Keratinocyte (primary cell): ENCODE measurements around the gene RPL31. TPM values are rescaled to one million over a fixed set of nuclear protein-coding genes. Genes with fewer than 3 reads are reported as not detected.

Experiments
- DNase-seq: peaks from one replicate; pipeline ENCODE4 v3.0.0-alpha.2; 2011; ENCODE audit warnings: low read depth, missing footprints, low spot score
- FAIRE-seq: peaks from 2 replicates; lab custom pipeline; 2011; peaks lifted over from hg19 to GRCh38; lab: Jason Lieb, UNC
- H2AFZ ChIP-seq: 2 replicates; pipeline ENCODE4 v1.6.0; 2012; ENCODE audit warnings: low read length, control low read depth, inconsistent platforms; ENCODE audit not compliant: control insufficient read depth
- H3K27ac ChIP-seq: 2 replicates; pipeline ENCODE4 v1.5.1; 2011; ENCODE audit warnings: low read length; ENCODE audit not compliant: control insufficient read depth, insufficient read depth
- H3K27me3 ChIP-seq: 3 replicates; pipeline ENCODE4 v1.6.0; 2011; ENCODE audit warnings: low read length; ENCODE audit not compliant: control insufficient read depth, insufficient read depth; ENCODE audit errors: extremely low read depth
- H3K36me3 ChIP-seq, 2 experiments: 2 replicates in 1 of 2; 3 replicates in 1 of 2; pipeline ENCODE4 v1.5.1; 2011; ENCODE audit warnings: low read length in 2 of 2, mild to moderate bottlenecking in 1 of 2; ENCODE audit not compliant: control insufficient read depth in 2 of 2, insufficient read depth in 2 of 2; ENCODE audit errors: extremely low read depth in 1 of 2
- H3K4me1 ChIP-seq: 3 replicates; pipeline ENCODE4 v1.5.1; 2011; ENCODE audit warnings: low read length; ENCODE audit not compliant: control insufficient read depth, insufficient read depth; ENCODE audit errors: extremely low read depth
- H3K4me2 ChIP-seq: 3 replicates; pipeline ENCODE4 v1.6.0; 2011; ENCODE audit warnings: low read depth, low read length; ENCODE audit not compliant: control insufficient read depth, insufficient read depth; ENCODE audit errors: extremely low read depth
- H3K4me3 ChIP-seq, 3 experiments: fragments of 200-600 bp in 1 of 3; sonication (generic) in 1 of 3; 2 replicates in 2 of 3; 3 replicates in 1 of 3; pipeline ENCODE4 v1.5.1; 2011 to 2016; ENCODE audit warnings: low read length in 3 of 3, mild to moderate bottlenecking in 3 of 3, control low read depth in 2 of 3, inconsistent platforms in 1 of 3, low read depth in 1 of 3, mixed read lengths in 1 of 3, mixed run types in 1 of 3, moderate library complexity in 1 of 3; ENCODE audit not compliant: control insufficient read depth in 2 of 3, insufficient read depth in 2 of 3; ENCODE audit errors: extremely low read depth in 1 of 3
- H3K79me2 ChIP-seq: 2 replicates; pipeline ENCODE4 v1.6.0; 2012; ENCODE audit warnings: low read length; ENCODE audit not compliant: control insufficient read depth, insufficient read depth
- H3K9ac ChIP-seq: 3 replicates; pipeline ENCODE4 v1.6.0; 2011; ENCODE audit warnings: low read length; ENCODE audit not compliant: control insufficient read depth, insufficient read depth; ENCODE audit errors: extremely low read depth
- H3K9me1 ChIP-seq: 3 replicates; pipeline ENCODE4 v1.6.0; 2011; ENCODE audit warnings: low read length; ENCODE audit not compliant: control insufficient read depth, insufficient read depth; ENCODE audit errors: extremely low read depth
- H3K9me3 ChIP-seq: 2 replicates; pipeline ENCODE4 v1.5.1; 2012; ENCODE audit warnings: low read depth, low read length; ENCODE audit not compliant: control insufficient read depth
- H4K20me1 ChIP-seq: 3 replicates; pipeline ENCODE4 v1.6.0; 2011; ENCODE audit warnings: low read length; ENCODE audit not compliant: control insufficient read depth, insufficient read depth; ENCODE audit errors: extremely low read depth
- CTCF ChIP-seq, 3 experiments: IDR thresholded peaks in 1 of 3; conservative IDR thresholded peaks in 1 of 3; optimal IDR thresholded peaks in 1 of 3; 2 replicates in 2 of 3; 3 replicates in 1 of 3; pipeline versions ENCODE3 to v1.5.1; 2011; ENCODE audit warnings: low read length in 3 of 3, mild to moderate bottlenecking in 3 of 3, moderate library complexity in 2 of 3, control low read depth in 1 of 3, inconsistent platforms in 1 of 3; ENCODE audit not compliant: insufficient read depth in 2 of 3; ENCODE audit errors: extremely low read depth in 1 of 3
- EZH2 ChIP-seq: IDR thresholded peaks from one replicate; pipeline ENCODE4 v1.6.1; 2012; ENCODE audit warnings: inconsistent platforms, mild to moderate bottlenecking, low read length, moderate library complexity
- dilution Hi-C: fragments of 300-500 bp; cut with MboI; formaldehyde crosslinking; loops from one replicate; pipeline ENCODE4 v1.7.0; 2020; ENCODE audit warnings: low sequenced_read_pairs; ENCODE audit not compliant: extremely low pct_ligation_motif_present
- polyA plus RNA-seq, 5 experiments: library from polyadenylated mRNA; depleted of rRNA in 3 of 5; stranded (reverse) in 3 of 5; stranded (forward) in 1 of 5; unstranded in 1 of 5; fragments of >200 nt; gene quantifications; 1 replicate in 1 of 5; 2 replicates in 3 of 5; 3 replicates in 1 of 5; pipeline versions ENCODE4 v1.2.1 to v1.2.3, GENCODE V29; 2011 to 2012; ENCODE audit warnings: missing spikeins in 2 of 5, low read depth in 1 of 5, low replicate concordance in 1 of 5

RPL31 gene
- polyA plus RNA-seq, 1 donor (not counting 4 experiments of a cell fraction or from before 2014, with no cell fraction given), result 2,795 TPM

- no peak for FAIRE-seq
- Histone ChIP-seq H4K20me1 (peaks cover 19% of the 10 kb centered on the region), H3K9me3 (no peaks in the 10 kb centered on the region), H3K27me3 (no peaks in the 10 kb centered on the region), H3K9me1 (peaks cover 2% of the 10 kb centered on the region), H3K4me3 (no peak overlapping the region), H3K79me2 (peaks cover 49% of the 10 kb centered on the region), H3K4me2 (peak overlapping the region; percentile 20), H3K27ac (no peak overlapping the region), H3K9ac (no peak overlapping the region), H2AFZ (no peak overlapping the region), H3K36me3 (peaks cover 22 to 51% of the 10 kb centered on the region in 2 experiments), H3K4me1 (peaks cover 23% of the 10 kb centered on the region)
- TF ChIP-seq CTCF (optimal IDR thresholded peaks at IDR 0.05 in 1 of 3, IDR thresholded peaks at IDR 0.05 in 1 of 3, conservative IDR thresholded peaks at IDR 0.05 in 1 of 3; ENCODE audit: extremely low read depth in 1 of 3, insufficient read depth in 2 of 3, low read length in 3 of 3) (no peak), EZH2 (no peak)
- dilution Hi-C loops, result no loop called here
- no peak for DNase-seq
Measured at GRCh38 chr2:101006065-101006715, 4.1 kb downstream of the RPL31 start.

GRCh38 chr2:101007415-101008345 is 5.6 kb downstream of the RPL31 start:
- DNase-seq (no peak), FAIRE-seq (no peak)
- peaks cover 19% of the 10 kb centered on the region for H4K20me1 ChIP-seq
- H3K4me1 ChIP-seq, result peaks cover 17% of the 10 kb centered on the region
- H3K9me3 ChIP-seq, result no peaks in the 10 kb centered on the region
- H3K9me1 ChIP-seq, result peaks cover 2% of the 10 kb centered on the region
- H3K79me2 ChIP-seq, result peaks cover 43% of the 10 kb centered on the region
- peaks cover 22 to 51% of the 10 kb centered on the region in 2 experiments for H3K36me3 ChIP-seq
- no peak overlapping the region for H3K9ac ChIP-seq
- no peak overlapping the region for H3K4me2 ChIP-seq
- no peak for TF ChIP-seq CTCF (optimal IDR thresholded peaks at IDR 0.05 in 1 of 3, IDR thresholded peaks at IDR 0.05 in 1 of 3, conservative IDR thresholded peaks at IDR 0.05 in 1 of 3; ENCODE audit: extremely low read depth in 1 of 3, insufficient read depth in 2 of 3, low read length in 3 of 3)
- TF ChIP-seq EZH2, result no peak
- H3K27ac ChIP-seq, result no peak overlapping the region
- dilution Hi-C loops, result no loop called here
- no peaks in the 10 kb centered on the region for H3K27me3 ChIP-seq
- H3K4me3 ChIP-seq, result no peak overlapping the region
- no peak overlapping the region for H2AFZ ChIP-seq
